K562 (cell line): Measurements from ENCODE around the gene MMP15. TPM values are rescaled to one million over a fixed set of nuclear protein-coding genes. Genes with fewer than 3 reads are reported as not detected.
A peak's percentile ranks its signal among the peaks of the same experiment; 100 is the strongest.

Experiments
- ASH1L ChIP-seq: fragments of 450-650 bp; IDR thresholded peaks from 2 replicates; pipeline ENCODE4 v1.6.1; 2018; ENCODE audit warnings: borderline replicate concordance, mild to moderate bottlenecking, low read depth; ENCODE audit not compliant: partially characterized antibody
- BHLHE40 ChIP-seq: IDR thresholded peaks from 2 replicates; pipeline ENCODE4 v1.6.1; 2011; ENCODE audit warnings: low read length, improper control_type of control experiment
- CREM ChIP-seq: IDR thresholded peaks from 2 replicates; pipeline ENCODE4 v1.6.1; 2014; ENCODE audit warnings: antibody characterized with exemption, low read depth
- CTBP1 ChIP-seq: fragments of 450-650 bp; IDR thresholded peaks from 2 replicates; pipeline ENCODE4 v1.6.1; 2016; ENCODE audit warnings: borderline replicate concordance
- CTCF ChIP-seq, 3 experiments: IDR thresholded peaks in 2 of 3; conservative IDR thresholded peaks in 1 of 3; 2 replicates each; pipeline ENCODE4 v1.5.1; 2011 to 2012; ENCODE audit warnings: low read length in 3 of 3, mild to moderate bottlenecking in 3 of 3, control low read depth in 2 of 3, improper control_type of control experiment in 1 of 3, inconsistent platforms in 1 of 3, low read depth in 1 of 3, mixed read lengths in 1 of 3, moderate library complexity in 1 of 3; ENCODE audit not compliant: insufficient read depth in 2 of 3
- EHMT2 ChIP-seq: fragments of 450-650 bp; IDR thresholded peaks from 2 replicates; pipeline ENCODE4 v1.6.1; 2018; ENCODE audit warnings: antibody characterized with exemption
- HLTF ChIP-seq: fragments of 450-650 bp; IDR thresholded peaks from 2 replicates; pipeline ENCODE4 v1.6.1; 2016
- JUNB ChIP-seq: fragments of 450-650 bp; formaldehyde crosslinking; conservative IDR thresholded peaks from 2 replicates; pipeline ENCODE4 v1.4.0; 2020; ENCODE audit warnings: mild to moderate bottlenecking
- KAT7 ChIP-seq: sonication (generic); formaldehyde crosslinking; IDR thresholded peaks from 2 replicates; pipeline ENCODE4 v1.8.0; 2022; ENCODE audit warnings: missing genetic modification reagents, mild to moderate bottlenecking, borderline replicate concordance
- MAX ChIP-seq: sonication (generic); formaldehyde crosslinking; IDR thresholded peaks from 2 replicates; pipeline ENCODE4 v1.9.0; 2022; ENCODE audit warnings: mild to moderate bottlenecking, missing genetic modification reagents
- MEIS2 ChIP-seq: fragments of 450-650 bp; IDR thresholded peaks from 2 replicates; pipeline ENCODE4 v1.6.1; 2014; ENCODE audit warnings: mild to moderate bottlenecking; ENCODE audit not compliant: partially characterized antibody
- POLR3G ChIP-seq: IDR thresholded peaks from 2 replicates; pipeline ENCODE4 v1.6.1; 2011; ENCODE audit not compliant: insufficient read length, insufficient replicate concordance; ENCODE audit errors: extremely low read depth
- SP1 ChIP-seq: sonication (generic); formaldehyde crosslinking; IDR thresholded peaks from 2 replicates; pipeline ENCODE4 v1.8.1; 2022; ENCODE audit warnings: mild to moderate bottlenecking, missing genetic modification reagents
- SRSF3 ChIP-seq: fragments of 200-400 bp; formaldehyde crosslinking; IDR thresholded peaks from 2 replicates; pipeline ENCODE4 v1.6.1; 2016; ENCODE audit warnings: mild to moderate bottlenecking, low read length, moderate library complexity; ENCODE audit not compliant: insufficient read depth
- TAF7 ChIP-seq: fragments of 450-650 bp; IDR thresholded peaks from 2 replicates; pipeline ENCODE4 v1.6.1; 2016; ENCODE audit warnings: missing genetic modification characterization, missing compliant biosample characterization
- XRCC4 ChIP-seq: IDR thresholded peaks from one replicate; pipeline ENCODE4 v1.6.1; 2011; ENCODE audit not compliant: insufficient read depth, insufficient read length; ENCODE audit errors: extremely low read depth
- ZBTB9 ChIP-seq: fragments of 450-650 bp; formaldehyde crosslinking; IDR thresholded peaks from 2 replicates; pipeline ENCODE4 v1.4.0; 2020; ENCODE audit warnings: mild to moderate bottlenecking, moderate library complexity
- ZFP36 ChIP-seq: fragments of 150-350 bp; IDR thresholded peaks from 2 replicates; pipeline ENCODE4 v1.6.1; 2018; ENCODE audit warnings: low read length, low read depth; ENCODE audit not compliant: partially characterized antibody
- ZNF316 ChIP-seq: fragments of 450-650 bp; IDR thresholded peaks from 2 replicates; pipeline ENCODE4 v1.6.1; 2016
- ZNF668 ChIP-seq: fragments of 250-450 bp; sonication (Bioruptor Pico); IDR thresholded peaks from 2 replicates; pipeline ENCODE4 v1.8.0; 2022; ENCODE audit warnings: mild to moderate bottlenecking, inconsistent platforms
- polyA plus RNA-seq, 8 experiments: library from polyadenylated mRNA; depleted of rRNA in 4 of 8; stranded (reverse) in 5 of 8; unstranded in 3 of 8; fragments of >200 nt; fragmentation: Nextera tagmentation in 2 of 8; fragmentation: Illumina TruSeq in 1 of 8; extraction: Ambion mirVana in 2 of 8; extraction: Trizol in 1 of 8; gene quantifications; 2 replicates each; pipeline versions ENCODE4 v1.2.1 to v1.2.3, GENCODE V29; 2011 to 2014; ENCODE audit warnings: inconsistent platforms in 1 of 8, missing spikeins in 1 of 8
- total RNA-seq, 7 experiments: library from RNA; depleted of rRNA in 6 of 7; stranded (reverse); fragments of >200 nt in 6 of 7; fragmentation: Illumina TruSeq in 2 of 7; extraction: Trizol in 2 of 7; gene quantifications; 2 replicates each; pipeline versions ENCODE4 v1.2.1 to v1.2.3, GENCODE V29; 2011 to 2021; ENCODE audit warnings: low replicate concordance in 1 of 7
- TF ChIP-seq, protein P1 (sequence below): fragments of 450-650 bp; IDR thresholded peaks from one replicate; pipeline ENCODE4 v1.6.1; 2018; ENCODE audit warnings: mild to moderate bottlenecking, moderate library complexity; ENCODE audit not compliant: partially characterized antibody
- TF ChIP-seq, protein P2 (sequence below): fragments of 450-650 bp; IDR thresholded peaks from 2 replicates; pipeline ENCODE4 v1.6.1; 2014; ENCODE audit warnings: low read depth, mild to moderate bottlenecking, moderate library complexity, borderline replicate concordance
- TF ChIP-seq, protein P3 (sequence below): fragments of 450-650 bp; formaldehyde crosslinking; IDR thresholded peaks from 2 replicates; pipeline ENCODE4 v1.4.0; 2022; ENCODE audit warnings: missing genetic modification characterization

Gene MMP15
- total and polyA plus RNA-seq, 9 of the 15 experiments (the other 6 are each of a cell fraction or from before 2014, with no cell fraction given) = 0.01 to 20.4 (median 5.5) TPM

DNA sequence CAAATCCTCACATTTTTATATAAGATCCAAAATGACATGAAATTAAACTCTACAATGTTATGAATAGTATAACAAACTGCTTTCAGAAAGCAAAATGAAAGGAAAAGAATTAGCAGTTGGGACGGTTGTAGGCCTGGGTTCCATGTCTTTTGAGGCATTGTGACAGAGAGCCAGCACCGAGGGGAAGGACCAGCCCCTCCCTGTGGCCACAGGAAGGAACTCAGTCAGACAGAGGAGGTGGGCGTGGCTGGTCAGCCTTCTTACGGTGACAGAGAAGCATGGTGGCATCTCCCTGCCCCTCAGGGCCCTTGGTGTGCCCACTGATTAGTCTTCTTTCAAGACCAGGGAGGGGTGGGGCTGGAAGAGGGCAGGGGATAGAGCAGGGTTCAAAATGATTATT lies 30.8 kb upstream of the MMP15 start (continued):
- TF ChIP-seq ZBTB9 (CRISPR knock-in tag) (no peak), CTBP1 (0 out of 2 replicates have a peak, but pooled peaks have one; percentile 29), ASH1L (no peak), TAF7 (tag) (no peak), CTCF (IDR thresholded peaks at IDR 0.05 in 2 of 3, conservative IDR thresholded peaks at IDR 0.05 in 1 of 3; ENCODE audit: insufficient read depth in 2 of 3, low read depth in 1 of 3, low read length in 3 of 3) (peak; percentile 83 to 90 (median 83)), POLR3G (no peak), EHMT2 (no peak), SRSF3 (no peak), ZNF316 (no peak), MAX (CRISPR knock-in tag) (no peak), HLTF (no peak), SP1 (CRISPR knock-in tag) (0 out of 2 replicates have a peak, but pooled peaks have one; percentile 42), JUNB (CRISPR knock-in tag) (no peak), XRCC4 (no peak), ZNF668 (no peak), KAT7 (CRISPR knock-in tag) (no peak), MEIS2 (peak; percentile 13), ZFP36 (no peak), CREM (peak; percentile 28; the same call in 1 of the 2 replicates), BHLHE40 (no peak)
- TF ChIP-seq, protein P1, sequence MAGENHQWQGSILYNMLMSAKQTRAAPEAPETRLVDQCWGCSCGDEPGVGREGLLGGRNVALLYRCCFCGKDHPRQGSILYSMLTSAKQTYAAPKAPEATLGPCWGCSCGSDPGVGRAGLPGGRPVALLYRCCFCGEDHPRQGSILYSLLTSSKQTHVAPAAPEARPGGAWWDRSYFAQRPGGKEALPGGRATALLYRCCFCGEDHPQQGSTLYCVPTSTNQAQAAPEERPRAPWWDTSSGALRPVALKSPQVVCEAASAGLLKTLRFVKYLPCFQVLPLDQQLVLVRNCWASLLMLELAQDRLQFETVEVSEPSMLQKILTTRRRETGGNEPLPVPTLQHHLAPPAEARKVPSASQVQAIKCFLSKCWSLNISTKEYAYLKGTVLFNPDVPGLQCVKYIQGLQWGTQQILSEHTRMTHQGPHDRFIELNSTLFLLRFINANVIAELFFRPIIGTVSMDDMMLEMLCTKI = no peak
- TF ChIP-seq, protein P2, sequence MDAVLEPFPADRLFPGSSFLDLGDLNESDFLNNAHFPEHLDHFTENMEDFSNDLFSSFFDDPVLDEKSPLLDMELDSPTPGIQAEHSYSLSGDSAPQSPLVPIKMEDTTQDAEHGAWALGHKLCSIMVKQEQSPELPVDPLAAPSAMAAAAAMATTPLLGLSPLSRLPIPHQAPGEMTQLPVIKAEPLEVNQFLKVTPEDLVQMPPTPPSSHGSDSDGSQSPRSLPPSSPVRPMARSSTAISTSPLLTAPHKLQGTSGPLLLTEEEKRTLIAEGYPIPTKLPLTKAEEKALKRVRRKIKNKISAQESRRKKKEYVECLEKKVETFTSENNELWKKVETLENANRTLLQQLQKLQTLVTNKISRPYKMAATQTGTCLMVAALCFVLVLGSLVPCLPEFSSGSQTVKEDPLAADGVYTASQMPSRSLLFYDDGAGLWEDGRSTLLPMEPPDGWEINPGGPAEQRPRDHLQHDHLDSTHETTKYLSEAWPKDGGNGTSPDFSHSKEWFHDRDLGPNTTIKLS = no peak
- TF ChIP-seq, protein P3, sequence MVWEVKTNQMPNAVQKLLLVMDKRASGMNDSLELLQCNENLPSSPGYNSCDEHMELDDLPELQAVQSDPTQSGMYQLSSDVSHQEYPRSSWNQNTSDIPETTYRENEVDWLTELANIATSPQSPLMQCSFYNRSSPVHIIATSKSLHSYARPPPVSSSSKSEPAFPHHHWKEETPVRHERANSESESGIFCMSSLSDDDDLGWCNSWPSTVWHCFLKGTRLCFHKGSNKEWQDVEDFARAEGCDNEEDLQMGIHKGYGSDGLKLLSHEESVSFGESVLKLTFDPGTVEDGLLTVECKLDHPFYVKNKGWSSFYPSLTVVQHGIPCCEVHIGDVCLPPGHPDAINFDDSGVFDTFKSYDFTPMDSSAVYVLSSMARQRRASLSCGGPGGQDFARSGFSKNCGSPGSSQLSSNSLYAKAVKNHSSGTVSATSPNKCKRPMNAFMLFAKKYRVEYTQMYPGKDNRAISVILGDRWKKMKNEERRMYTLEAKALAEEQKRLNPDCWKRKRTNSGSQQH = no peak
